K562 (cell line): Measurements from ENCODE around the gene PAQR4.

Experiments used
- SMARCA4 ChIP-seq: fragments of 450-650 bp; IDR thresholded peaks from 2 replicates; pipeline ENCODE4 v1.6.1; 2016
- ZNF212 ChIP-seq: fragments of 450-650 bp; formaldehyde crosslinking; IDR thresholded peaks from 2 replicates; pipeline ENCODE4 v1.4.0; 2020; ENCODE audit warnings: mild to moderate bottlenecking

DNA sequence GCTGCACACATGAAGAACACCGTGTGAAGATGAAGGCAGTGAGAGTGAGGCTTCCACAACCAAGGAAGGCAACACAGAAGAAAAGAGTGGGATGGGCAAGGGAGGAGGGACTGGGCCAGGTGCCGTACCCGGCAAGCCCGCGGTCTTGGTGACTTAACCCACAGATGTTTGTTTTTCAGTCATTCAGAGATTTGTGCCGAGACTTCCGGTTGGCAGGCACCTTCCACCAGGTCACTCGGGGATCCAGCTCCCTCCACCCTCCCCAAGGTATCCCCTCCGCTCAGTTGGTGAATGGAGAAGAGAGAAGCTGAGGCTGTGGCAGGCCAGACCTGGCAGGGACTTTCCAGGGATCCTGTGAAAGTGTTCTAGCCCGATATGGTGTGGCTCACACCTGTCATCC, 9.9 kb upstream of the PAQR4 start:
- TF ChIP-seq ZNF212 (CRISPR knock-in tag) (no peak), SMARCA4 (no peak)
